ENCODE data around the gene USP5. TPM values are rescaled to one million over a fixed set of nuclear protein-coding genes. Genes with fewer than 3 reads are reported as not detected.

Gene USP5
- total and polyA plus RNA-seq, 2 of the 8 experiments (the other 6 are each of a cell fraction or from before 2014, with no cell fraction given): 66.5 to 148 TPM

- Histone ChIP-seq H3K79me1 (ENCODE audit: low read depth, low read length) (peaks cover 4% of the 10 kb centered on the region), H3K4me1 (replicated peaks in 1 of 4; ENCODE audit: control insufficient read depth in 3 of 4, insufficient read depth in 4 of 4, low read length in 3 of 4) (peaks cover 2 to 14% (median 6%) of the 10 kb centered on the region in 4 experiments), H3K9me3 (ENCODE audit: insufficient read depth in 2 of 2, low read depth in 1 of 2, low read length in 1 of 2) (no peaks in the 10 kb centered on the region), H4K8ac (ENCODE audit: extremely low read depth, insufficient read depth, low read length) (no peak overlapping the region), H3K18ac (ENCODE audit: extremely low read depth, low read length) (no peak overlapping the region), H3K27me3 (replicated peaks in 1 of 4; ENCODE audit: control insufficient read depth in 3 of 4, extremely low read depth in 1 of 4, insufficient read depth in 3 of 4, low read length in 3 of 4) (no peaks in the 10 kb centered on the region), H2BK15ac (ENCODE audit: low read length) (no peak overlapping the region), H2AFZ (ENCODE audit: low read length) (no peak overlapping the region), H3K23ac (ENCODE audit: insufficient read length) (no peak overlapping the region), H4K91ac (replicated peaks; ENCODE audit: insufficient read length, low read length) (no peak overlapping the region), H3K9ac (replicated peaks in 1 of 4; ENCODE audit: extremely low read depth in 1 of 4, low read depth in 3 of 4, low read length in 3 of 4) (no peak overlapping the region), H3K14ac (ENCODE audit: insufficient read length) (no peak overlapping the region), H3K4me3 (ENCODE audit: extremely low read depth in 1 of 4, insufficient read depth in 2 of 4, low read depth in 3 of 4, low read length in 4 of 4) (no peak overlapping the region), H3K27ac (ENCODE audit: low read depth, low read length) (no peak overlapping the region), H2BK12ac (ENCODE audit: low read depth, low read length) (no peak overlapping the region), H3K56ac (replicated peaks; ENCODE audit: insufficient read length, low read depth, low read length) (no peak overlapping the region), H2AK5ac (ENCODE audit: low read depth, low read length) (no peak overlapping the region), H2BK5ac (ENCODE audit: low read depth, low read length) (no peak overlapping the region), H3K23me2 (ENCODE audit: low read depth, low read length) (peaks cover 9% of the 10 kb centered on the region; the same call in 1 of the 2 replicates), H2BK20ac (ENCODE audit: low read length) (no peak overlapping the region), H4K5ac (ENCODE audit: insufficient read length, low read depth, low read length) (no peak overlapping the region), H3K36me3 (ENCODE audit: control insufficient read depth in 2 of 4, insufficient read depth in 4 of 4, low read length in 3 of 4) (peaks cover 19 to 47% (median 38%) of the 10 kb centered on the region in 4 experiments), H3K4ac (replicated peaks; ENCODE audit: insufficient read length, low read depth, low read length) (no peak overlapping the region), H3K4me2 (ENCODE audit: insufficient read depth in 1 of 2, low read depth in 2 of 2, low read length in 2 of 2) (no peak overlapping the region), H3K79me2 (ENCODE audit: control insufficient read depth in 1 of 2, insufficient read depth in 2 of 2, low read length in 2 of 2) (peaks cover 0 to 9% of the 10 kb centered on the region in 2 experiments; a peak in 1 of 4 replicates), H2BK120ac (replicated peaks; ENCODE audit: low read depth, low read length) (no peak overlapping the region), H4K20me1 (replicated peaks in 1 of 2; ENCODE audit: control insufficient read depth in 1 of 2, insufficient read depth in 2 of 2, low read length in 2 of 2) (peaks cover 0 to 4% of the 10 kb centered on the region in 2 experiments)
- ChIA-PET CTCF (ENCODE audit: partially characterized antibody) (interaction anchor here (0.6 to 23.7 kb wide), 8 partner anchors 15 to 269 kb away, joined by 3 to 532 read pairs (median 12); partner anchors contain the start of genes CD4, CDCA3, GNB3 and LAG3), POLR2A (ENCODE audit: partially characterized antibody) (interaction anchor here (1.1 to 27.1 kb wide), 6 partner anchors 11 to 79 kb away, joined by 3 to 588 read pairs (median 35); partner anchors contain the start of genes CDCA3, GNB3, GPR162 and MLF2)
- no peak for FAIRE-seq
- 99% methylated on average over 4 of the region's 4 CpGs; no CpG with 5 or more reads in 1 of the 2 experiments for WGBS, 2 experiments (ENCODE audit: extremely low coverage in 1 of 2, insufficient coverage in 1 of 2, insufficient read length in 1 of 2, insufficient replicate concordance in 2 of 2, low coverage in 1 of 2, low lambda C conversion rate in 2 of 2, missing lambda C conversion rate in 1 of 2)
- TF ChIP-seq JUND (IDR thresholded peaks at IDR 0.05; ENCODE audit: low read length): no peak
- TF ChIP-seq YY1 (IDR thresholded peaks at IDR 0.05; ENCODE audit: low read depth, low read length): no peak
- no peak for DNase-seq (ENCODE audit: low read depth in 1 of 2, low spot score in 2 of 2)
Observed at GRCh38 chr12:6832125-6832524, 19.8 kb upstream of the USP5 start.

All from H1 (cell line).